Head of caudate nucleus (tissue), 42 donors: ENCODE measurements around the gene CCDC159.
"Not testable (repeated sequence)": the region's sequence is repeated elsewhere in the genome, so short reads cannot be mapped to it uniquely, and the experiment has no call there.

Experiments used
- DNase-seq, 42 donors: peaks; one replicate each; pipeline versions ENCODE4 v3.0.0 to v3.0.0-alpha.2; 2020 to 2021; ENCODE audit warnings: mixed read lengths in 7 of 42
- intact Hi-C: fragments of 100-400 bp; cut with DNase I; formaldehyde crosslinking; loops from one replicate; pipeline ENCODE4 v1.15.0; 2022

CCDC159 gene

DNA sequence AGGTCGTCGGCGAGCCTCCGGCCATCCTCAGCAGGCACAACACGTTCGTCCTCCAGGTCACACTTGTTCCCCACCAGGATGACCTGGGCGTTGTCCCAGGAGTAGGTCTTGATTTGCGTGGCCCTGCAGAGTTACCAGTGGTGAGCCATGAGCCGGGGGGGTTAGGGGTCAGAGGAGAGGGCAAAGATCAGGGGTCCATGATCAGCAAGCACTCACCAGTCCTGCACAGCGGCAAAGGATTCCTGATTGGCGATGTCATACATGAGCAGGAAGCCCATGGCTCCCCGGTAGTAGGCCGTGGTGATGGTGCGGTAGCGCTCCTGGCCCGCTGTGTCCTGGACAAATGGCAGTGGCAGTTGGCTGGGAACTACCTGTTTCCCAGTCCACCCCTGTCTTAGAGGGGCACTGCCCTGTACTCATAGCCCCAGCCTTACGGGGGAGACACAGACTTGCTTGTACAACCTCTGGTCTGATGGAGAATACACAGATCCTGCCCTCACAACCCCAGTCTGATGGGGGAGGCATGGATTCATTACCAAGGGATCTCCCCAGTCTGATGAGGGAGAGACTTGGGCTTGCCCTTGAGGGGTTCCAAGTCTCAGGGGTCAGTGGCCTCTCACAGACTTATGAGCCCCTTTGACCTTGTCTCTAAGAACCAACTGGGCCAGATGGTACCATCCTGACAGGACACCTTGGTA lies 10.7 kb upstream of the CCDC159 start:
- intact Hi-C loops = no loop called here
- DNase-seq = no peak

DNA sequence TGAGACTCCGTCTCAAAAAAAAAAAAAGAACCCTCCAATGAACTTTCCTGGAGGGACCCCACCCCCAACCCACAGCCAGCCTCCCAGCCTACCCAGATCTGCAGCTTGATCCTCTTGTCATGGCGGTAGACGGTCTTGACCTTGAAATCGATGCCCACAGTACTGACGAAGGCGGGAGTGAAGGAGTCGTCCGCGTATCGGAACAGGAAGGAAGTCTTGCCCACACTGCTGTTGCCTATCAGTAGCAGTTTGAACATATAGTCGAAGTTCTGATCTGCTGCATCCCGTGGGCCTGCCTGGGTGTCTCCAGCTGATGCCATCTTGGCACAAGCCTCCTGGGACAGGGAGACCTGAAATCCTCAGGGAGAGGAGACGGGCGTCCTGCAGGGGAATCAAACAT lies 9.2 kb upstream of the CCDC159 start:
- intact Hi-C loops = no loop called here
- no peak for DNase-seq

DNA sequence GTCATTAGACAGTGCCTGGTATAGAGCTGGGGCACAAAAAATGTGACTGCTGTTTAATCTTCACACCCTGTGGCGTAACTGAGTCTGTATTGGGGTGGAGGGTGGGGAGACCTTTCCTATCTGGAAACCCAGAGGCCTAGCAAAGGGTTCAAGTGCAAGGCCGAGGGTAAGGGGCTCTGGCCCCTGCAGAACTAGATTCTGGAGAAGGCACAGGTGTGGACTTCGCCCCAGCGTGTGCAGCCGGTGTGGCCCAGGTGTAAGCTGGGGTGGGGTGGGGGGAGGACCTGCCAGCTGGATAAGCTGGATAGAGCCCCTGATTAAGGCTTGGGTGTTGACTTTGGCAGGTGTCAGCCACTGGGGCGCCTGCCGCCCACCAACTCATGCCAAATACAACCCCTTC lies 8.2 kb upstream of the CCDC159 start:
- intact Hi-C loops = no loop called here

DNA sequence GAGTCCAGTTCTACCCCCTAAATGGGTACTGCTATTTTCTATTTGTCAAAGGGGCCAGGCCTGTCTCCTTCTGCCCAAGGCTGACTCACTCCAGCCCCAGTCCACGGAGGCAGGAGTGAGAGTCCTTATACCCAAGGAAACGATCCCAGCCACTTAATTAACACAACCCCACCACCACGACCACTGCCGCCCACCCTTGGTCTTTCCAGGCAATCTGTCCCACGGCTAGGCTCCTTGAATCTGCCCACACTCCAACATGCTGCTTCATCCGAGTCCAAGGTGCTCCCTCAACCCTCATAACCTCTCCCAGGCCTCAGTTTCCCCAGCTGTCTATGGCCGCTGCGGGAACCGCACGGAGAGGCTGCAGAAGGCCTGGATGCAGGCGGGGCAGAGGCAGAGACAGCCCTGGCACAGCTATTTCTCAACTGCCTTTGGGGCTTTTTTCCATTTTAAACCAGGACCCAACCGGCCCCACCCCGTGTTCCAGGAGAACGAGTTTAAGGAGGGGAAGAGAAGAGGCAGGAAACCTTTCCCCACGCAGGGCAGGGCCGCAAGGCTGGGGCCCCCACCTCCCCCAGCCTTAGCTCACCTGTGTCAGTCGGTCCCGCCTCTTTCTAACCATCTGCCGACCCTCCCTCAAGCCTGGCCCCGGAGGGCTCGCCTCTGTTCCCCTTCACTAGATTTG lies 7.6 kb upstream of the CCDC159 start:
- DNase-seq = peak in 23 of 42 donors; percentile 5 to 66 (median 40)

More for the DNA sequence above, 8.2 kb upstream of the CCDC159 start:
- DNase-seq = no peak

DNA sequence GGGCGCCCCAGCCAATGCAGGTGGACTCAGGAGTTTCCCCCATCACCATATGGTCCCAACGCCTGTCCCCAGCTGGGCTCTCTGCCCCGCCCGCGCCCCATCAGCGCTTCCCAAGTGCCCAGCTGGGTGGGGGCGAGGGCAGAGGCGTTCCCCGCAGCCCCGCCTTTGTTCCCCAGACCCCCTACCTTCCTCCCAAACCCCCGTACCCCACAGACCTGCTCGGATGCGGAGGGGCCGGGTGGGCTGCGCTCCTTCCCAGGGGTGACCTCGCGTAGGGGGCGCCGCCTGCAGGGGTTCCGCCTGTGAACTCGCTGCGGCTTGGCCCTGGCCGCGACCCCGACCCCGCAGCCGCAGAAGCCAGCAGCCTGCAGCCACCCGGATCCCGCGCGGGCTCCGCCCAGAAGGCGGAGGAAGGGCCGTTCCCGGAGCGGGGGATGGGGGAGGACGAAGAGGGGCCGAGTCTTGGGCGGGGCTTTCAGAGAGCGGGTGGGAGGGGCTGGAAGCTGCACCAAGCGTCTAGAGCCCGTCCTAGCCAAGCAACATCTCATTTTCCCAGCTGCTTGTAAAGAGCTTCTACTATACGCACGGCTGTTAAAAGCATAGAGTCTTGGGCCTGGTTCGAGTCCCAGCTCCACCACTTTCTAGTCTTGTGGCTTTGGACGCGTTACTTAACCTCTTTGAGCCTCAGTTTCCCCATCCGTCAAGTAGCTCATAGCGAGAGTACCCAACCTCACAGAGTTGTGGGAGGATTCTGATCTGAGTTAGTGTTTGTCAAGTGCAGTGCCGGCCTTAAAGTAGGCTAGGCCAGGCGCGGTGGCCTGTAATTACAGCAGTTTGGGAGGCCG lies 6.8 kb upstream of the CCDC159 start, which contains the start of gene RAB3D:
TSS of gene RAB3D (minus strand) at position 404 of the 845 bp plus-strand sequence. CDS start 2,258 bp downstream, outside the sequence.
- intact Hi-C loops = loop anchor here (10.0 kb wide), 1 partner anchor 45 kb away; the partner anchor contains the start of gene TSPAN16
- DNase-seq = peak; percentile 75 to 96 (median 92)

More for the DNA sequence above, 7.6 kb upstream of the CCDC159 start:
- intact Hi-C loops = no loop called here

DNA sequence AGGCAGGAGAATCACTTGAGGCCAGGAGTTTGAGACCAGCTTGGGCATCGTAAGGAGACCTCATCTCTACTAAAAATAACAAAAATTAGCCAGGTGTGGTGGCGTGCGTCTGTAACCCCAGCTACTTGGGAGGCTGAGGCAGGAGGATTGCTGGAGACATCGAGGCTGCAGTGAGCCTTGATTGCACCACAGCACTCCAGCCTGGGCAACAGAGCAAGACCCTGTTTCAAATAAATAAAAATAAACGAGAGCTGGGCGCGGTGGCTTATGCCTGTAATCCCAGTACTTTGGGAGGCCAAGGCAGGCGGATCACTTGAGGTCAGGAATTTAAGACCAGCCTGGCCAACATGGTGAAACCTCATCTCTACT lies 6.2 kb upstream of the CCDC159 start:
- intact Hi-C loops = loop anchor here (10.0 kb wide), 1 partner anchor 45 kb away; the partner anchor contains the start of gene TSPAN16
- not testable (repeated sequence) for DNase-seq

DNA sequence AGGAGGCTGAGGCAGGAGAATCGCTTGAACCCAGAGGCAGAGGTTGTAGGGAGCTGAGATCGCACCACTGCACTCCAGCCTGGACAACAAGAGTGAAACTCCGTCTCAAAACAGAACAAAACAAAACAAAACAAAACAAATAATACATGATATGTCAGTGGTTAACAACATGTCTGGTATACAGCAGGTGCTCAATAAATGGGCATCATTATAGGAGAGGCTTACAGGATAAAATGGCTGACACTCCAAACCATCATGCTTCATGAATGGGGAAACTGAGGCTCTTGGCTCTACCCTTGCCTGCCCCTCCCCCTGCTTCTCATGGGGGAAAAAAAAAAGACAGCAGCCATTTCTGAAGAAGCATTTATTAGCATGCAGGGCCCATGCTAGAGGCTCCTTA lies 3.9 kb upstream of the CCDC159 start:
- no peak for DNase-seq
- intact Hi-C loops = loop anchor here (10.0 kb wide), 1 partner anchor 48 kb away; the partner anchor contains the start of gene TSPAN16

DNA sequence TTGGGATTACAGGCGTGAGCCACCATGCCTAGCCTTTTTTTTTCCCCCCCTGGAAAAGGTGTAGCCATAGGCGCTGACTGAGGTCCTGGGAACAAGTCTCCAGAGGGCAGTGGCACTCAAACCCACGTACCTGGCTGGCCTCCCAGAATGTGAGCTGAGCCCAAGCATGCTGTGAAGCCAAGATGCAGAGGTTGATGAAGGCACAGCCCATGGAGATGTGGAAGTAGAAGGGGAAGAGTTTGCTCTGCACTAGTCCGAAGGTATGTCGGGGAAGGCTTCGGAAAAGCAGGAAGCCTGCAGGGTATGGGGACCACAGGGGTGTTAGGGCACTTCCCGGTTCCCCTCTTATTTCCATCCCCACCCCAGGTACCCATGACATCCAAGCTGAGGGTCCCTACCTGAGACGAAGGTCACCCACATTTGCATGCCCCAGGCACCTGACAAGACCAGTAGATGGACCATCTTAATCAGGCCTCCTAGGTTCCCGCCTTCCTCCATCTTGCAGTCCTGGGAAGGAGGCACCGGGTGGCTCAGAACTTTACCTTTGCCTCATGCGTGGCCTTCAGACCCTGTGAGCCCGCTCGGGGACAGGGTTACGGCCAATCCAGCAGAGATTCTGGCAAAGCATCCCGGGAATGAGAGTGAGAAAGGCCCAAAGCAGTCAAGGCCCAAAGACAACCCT lies 1.1 kb upstream of the CCDC159 start:
- DNase-seq = peak in 3 of 42 donors; percentile 17 to 42 (median 37)
- intact Hi-C loops = loop anchor here (2.0 to 10.0 kb wide), 2 partner anchors 30 to 50 kb away; partner anchors contain the start of genes SWSAP1 and TSPAN16

DNA sequence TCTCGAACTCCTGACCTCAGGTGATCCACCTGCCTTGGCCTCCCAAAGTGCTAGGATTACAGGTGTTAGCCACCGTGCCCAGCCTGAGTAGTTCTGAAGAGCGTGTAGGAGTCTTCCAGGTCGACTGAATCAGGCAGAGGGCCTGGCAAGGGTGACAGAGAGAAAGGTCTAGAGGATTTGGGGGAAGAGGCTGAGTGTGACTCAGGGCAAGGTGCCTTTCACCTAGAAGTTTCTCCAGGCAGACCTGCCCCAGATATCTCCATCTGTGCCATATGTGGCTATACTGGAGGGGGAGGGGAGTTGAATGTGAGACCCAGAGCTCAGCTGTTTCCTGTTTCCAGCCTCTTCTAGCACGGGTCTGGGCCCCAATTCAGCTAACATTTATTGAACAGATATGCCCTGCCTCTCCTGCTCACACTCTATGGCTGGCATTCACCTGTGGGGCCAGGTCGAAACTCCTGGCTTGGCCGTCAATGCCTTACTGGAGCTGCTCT lies 1.3 kb downstream of the CCDC159 start:
- no peak for DNase-seq
- intact Hi-C loops = loop anchor here (10.0 kb wide), 1 partner anchor 53 kb away; the partner anchor contains the start of gene TSPAN16

DNA sequence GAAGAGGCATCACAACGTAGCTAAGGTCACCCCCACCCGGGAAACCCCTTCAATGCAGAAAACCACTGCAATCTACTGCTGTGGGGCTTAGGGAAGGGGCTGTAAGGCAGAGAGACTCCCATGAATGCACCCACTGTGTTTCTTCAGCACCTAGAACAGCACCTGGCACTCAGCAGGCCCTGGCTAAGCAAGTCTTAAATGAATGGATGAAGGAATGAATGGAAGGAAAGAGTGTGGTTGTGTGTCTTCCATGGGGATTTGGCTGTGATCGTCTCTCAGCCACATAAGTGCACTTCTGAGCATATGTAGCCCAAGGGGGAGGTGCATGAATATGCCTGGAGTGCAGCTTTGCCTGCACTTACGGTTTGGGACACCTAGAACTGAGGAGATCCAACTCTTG lies 2.9 kb downstream of the CCDC159 start:
- intact Hi-C loops = loop anchor here (10.0 kb wide), 1 partner anchor 54 kb away; the partner anchor contains the start of gene TSPAN16
- no peak for DNase-seq

DNA sequence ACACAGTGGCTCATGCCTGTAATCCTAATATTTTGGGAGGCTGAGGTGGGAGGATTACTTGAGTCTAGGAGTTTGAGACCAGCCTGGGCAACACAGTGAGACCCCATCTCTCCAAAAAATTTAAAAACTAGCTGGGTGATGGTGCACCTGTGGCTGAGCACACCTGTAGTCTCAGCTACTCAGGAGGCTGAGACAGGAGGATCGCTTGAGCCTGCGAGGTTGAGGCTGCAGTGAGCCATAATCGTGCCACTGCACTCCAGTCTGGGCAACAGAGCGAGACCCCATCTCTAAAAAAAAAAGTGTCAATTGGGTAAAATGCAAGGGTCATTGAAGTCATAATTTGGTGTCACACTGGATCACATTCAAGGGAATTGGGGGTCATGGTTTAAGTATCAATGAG lies 7.8 kb downstream of the CCDC159 start:
- intact Hi-C loops, DNase-seq: not testable (repeated sequence)

DNA sequence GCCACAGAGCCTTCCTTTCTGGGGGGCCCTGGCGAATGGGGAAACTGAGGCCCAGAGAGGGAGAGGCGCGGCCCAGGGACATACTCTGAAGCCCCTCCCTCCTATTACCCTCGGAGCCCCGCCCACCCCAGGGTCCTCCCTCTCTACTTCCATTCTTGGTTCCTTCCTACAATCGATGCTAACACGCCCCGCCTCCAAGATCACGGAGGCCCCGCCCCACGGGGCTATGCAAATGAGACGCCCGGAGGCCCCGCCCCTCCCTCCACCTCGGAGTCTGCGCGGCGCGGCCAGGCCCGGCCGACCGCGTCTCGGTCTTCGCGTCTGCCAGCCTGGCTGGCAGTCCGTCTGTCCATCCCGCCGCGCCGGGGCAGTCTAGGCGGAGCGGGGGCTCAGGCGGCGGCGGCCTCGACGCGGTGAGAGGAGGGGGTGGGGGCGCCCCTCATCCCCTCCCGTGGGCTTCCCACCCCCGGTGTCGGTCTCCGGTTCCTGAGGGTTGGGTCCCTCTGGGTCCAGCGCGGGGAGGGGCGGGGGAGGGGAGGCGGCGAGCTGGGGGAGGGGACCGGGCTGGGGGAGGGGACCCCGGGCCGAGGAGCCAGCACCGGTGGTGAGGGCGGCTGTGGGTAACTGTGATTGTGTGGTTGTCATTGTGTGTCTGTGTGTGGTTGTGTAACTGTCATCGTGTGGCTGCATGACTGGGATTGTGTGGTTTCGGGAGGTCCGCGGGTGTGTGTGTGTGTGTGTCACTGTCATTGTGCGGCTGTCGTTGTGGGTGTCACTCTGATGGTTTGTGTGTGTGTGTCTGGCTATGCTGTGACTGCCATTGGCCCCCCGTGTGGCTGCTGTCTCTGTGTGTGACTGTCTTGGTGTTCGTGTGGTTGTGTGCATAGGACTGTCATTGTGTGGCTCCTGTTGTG lies 9.1 kb downstream of the CCDC159 start, which contains the start of gene PLPPR2:
TSS of gene PLPPR2 (plus strand) at position 273 of the 914 bp plus-strand sequence. CDS start 2,242 bp downstream, outside the sequence.
- peak; percentile 87 to 97 (median 93) for DNase-seq
- intact Hi-C loops = no loop called here

DNA sequence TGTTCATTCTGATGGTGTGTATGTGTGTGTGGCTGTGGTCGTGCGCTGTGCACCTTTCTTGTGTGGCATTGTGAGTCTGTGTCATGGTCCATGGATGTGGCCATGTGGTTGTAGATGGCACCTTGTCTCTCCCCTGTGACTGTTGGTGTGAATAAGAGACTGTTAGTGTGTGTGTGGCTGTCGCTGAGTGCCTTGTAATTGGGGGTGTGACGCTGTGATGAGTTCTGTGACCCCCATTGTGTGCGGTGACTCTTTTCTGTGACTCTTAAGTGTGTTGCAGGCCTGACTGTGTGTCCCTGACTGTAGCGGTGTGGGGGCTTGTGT lies 9.7 kb downstream of the CCDC159 start:
- intact Hi-C loops = no loop called here

DNA sequence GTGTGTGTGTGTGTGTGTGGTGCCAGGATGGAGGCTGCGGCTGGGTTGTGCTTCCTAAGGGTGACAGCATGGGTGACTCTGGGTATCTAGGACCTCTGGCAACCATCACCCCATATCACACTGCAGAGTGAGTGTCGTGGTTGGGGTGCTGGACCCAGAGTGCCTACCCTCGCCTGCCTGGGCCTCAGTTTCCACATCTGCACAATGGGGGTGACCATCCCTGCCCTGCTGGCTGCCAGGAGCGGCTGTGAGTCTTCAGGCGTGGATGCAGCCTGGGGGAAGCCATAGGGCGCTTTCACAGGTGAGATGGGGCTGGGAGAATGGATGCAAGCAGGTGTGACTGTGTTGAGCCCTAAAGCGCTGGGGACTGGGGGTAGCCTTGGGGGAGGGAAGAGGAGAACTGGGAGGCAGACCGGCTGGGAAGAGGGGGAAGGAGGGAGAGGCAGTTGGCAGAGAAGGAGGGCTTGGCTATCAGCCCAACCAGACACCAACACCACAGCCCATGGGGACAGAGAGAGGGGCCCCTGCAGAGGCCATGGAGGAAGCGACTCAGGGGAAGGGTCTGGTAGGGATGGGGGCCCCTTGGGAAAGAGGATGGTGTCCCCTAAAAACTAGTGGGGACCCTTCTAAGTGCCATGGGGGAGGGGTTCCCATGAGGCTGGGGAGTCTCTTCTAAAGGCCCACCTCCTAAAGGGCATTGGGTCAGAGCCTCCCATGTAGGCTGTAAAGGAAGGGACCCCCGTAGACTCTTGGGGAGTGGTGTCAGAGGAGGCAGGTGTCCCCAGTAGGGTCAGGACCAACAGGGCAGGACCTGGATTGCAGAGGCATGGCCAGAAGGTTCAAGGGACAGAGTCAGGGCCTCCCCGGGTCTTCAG lies 10.6 kb downstream of the CCDC159 start:
- no peak for DNase-seq
- intact Hi-C loops = no loop called here

More for the DNA sequence above, 9.7 kb downstream of the CCDC159 start:
- DNase-seq = no peak

DNA sequence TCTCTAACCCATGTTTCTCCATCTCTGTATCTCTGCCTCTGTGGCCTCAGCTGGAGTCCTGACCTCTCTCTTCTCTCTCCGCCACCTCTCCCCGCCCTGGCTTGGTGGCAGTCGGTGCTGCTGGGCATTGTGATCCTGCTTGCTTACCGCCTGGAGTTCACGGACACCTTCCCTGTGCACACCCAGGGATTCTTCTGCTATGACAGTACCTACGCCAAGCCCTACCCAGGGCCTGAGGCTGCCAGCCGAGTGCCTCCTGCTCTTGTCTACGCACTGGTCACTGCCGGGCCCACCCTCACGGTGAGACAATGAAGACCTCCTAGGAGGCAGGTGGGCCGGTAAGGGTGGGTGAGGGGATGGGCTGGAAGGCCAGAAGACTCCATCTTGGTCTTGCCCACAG lies 13.1 kb downstream of the CCDC159 start:
- DNase-seq = no peak
- intact Hi-C loops = no loop called here

DNA sequence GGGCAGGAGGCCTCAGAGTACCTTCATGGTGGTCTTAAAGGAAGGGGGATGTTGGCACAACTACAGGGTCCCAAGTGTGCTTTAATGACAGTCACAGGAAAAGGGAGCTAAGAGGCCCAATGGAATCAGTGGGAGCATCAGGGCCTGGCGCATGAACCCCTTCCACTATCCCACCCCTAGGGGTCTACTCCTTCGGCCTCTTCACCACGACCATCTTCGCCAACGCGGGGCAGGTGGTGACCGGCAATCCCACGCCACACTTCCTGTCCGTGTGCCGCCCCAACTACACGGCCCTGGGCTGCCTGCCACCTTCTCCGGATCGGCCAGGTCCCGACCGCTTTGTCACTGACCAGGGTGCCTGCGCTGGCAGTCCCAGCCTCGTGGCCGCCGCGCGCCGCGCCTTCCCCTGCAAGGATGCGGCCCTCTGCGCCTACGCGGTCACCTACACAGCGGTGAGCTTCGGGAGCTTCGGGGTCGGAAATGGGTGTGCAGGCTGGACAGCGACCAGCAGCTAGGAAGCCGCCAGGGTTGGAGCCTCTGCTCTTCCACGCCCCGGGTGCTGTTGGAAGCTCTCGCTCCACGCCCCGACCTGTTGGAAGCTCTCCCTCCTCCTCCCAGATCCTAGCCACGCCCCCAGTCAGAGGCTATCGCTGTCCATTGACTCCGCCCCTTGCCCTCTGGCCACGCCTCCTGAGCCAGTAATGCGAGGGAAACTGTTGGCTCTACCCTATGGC lies 14.9 kb downstream of the CCDC159 start:
- no peak for DNase-seq
- intact Hi-C loops = no loop called here
